ENCODE data around the gene LAMA4. TPM values are rescaled to one million over a fixed set of nuclear protein-coding genes. Genes with fewer than 3 reads are reported as not detected.

The LAMA4 gene
- total RNA-seq, 1 donor from 2014 or later, result 0.22 TPM

DNA sequence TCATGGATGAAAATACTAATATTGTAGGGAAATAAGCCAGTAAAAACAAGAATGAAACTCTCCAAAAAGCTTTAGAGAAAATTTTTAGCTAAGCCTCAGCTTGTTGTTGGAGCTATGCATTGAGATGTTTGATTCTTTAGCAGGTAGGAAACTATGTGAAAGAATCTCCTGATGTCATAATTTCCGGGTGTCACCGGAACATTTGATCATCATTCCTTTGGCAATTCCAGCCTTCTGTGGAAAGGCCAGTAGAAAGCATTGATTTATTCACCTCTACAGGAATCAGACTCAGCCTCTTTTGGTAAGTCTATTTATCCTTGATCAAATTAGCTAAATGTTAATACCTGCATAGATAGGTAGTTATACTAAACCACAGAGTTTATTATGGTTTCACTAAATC lies 157.5 kb downstream of the LAMA4 start:
- H3K27ac Mint-ChIP-seq (ENCODE audit: unreplicated experiment), result no peak overlapping the region
- H3K9me3 Mint-ChIP-seq (ENCODE audit: unreplicated experiment), result no peaks in the 10 kb centered on the region
- no peak for TF ChIP-seq CTCF (IDR thresholded peaks at IDR 0.05; ENCODE audit: partially characterized antibody, unreplicated experiment)
- no peak for DNase-seq
- H3K36me3 Mint-ChIP-seq (ENCODE audit: unreplicated experiment), result peaks cover 4% of the 10 kb centered on the region
- no peaks in the 10 kb centered on the region for H3K27me3 Mint-ChIP-seq (ENCODE audit: unreplicated experiment)
- H3K4me1 Mint-ChIP-seq (ENCODE audit: low read depth, unreplicated experiment), result no peaks in the 10 kb centered on the region
- no peak overlapping the region for H3K4me3 Mint-ChIP-seq (ENCODE audit: unreplicated experiment)

GRCh38 chr6:112087916-112088315 lies 166.5 kb downstream of the LAMA4 start:
- Mint-ChIP-seq H3K9me3 (ENCODE audit: unreplicated experiment) (peaks cover 2% of the 10 kb centered on the region), H3K36me3 (ENCODE audit: unreplicated experiment) (no peaks in the 10 kb centered on the region), H3K27me3 (ENCODE audit: unreplicated experiment) (no peaks in the 10 kb centered on the region), H3K4me1 (ENCODE audit: low read depth, unreplicated experiment) (no peaks in the 10 kb centered on the region), H3K4me3 (ENCODE audit: unreplicated experiment) (no peak overlapping the region), H3K27ac (ENCODE audit: unreplicated experiment) (no peak overlapping the region)
- DNase-seq, result no peak
- TF ChIP-seq CTCF (IDR thresholded peaks at IDR 0.05; ENCODE audit: partially characterized antibody, unreplicated experiment), result no peak

- H3K4me1 Mint-ChIP-seq (ENCODE audit: low read depth, unreplicated experiment), result no peaks in the 10 kb centered on the region
- H3K27ac Mint-ChIP-seq (ENCODE audit: unreplicated experiment), result no peak within 1 kb of the TSS
- no peaks in the 10 kb centered on the region for H3K36me3 Mint-ChIP-seq (ENCODE audit: unreplicated experiment)
Measured at GRCh38 chr6:112087136-112087911, 167.0 kb downstream of the LAMA4 start, which contains the start of the genes FAM229B and TUBE1. TSS of gene FAM229B (plus strand) at chr6:112087591. CDS start at chr6:112099284, 11,693 bp downstream. TSS of gene TUBE1 (minus strand) at chr6:112087482. CDS start at chr6:112087434, 48 bp downstream.

DNA sequence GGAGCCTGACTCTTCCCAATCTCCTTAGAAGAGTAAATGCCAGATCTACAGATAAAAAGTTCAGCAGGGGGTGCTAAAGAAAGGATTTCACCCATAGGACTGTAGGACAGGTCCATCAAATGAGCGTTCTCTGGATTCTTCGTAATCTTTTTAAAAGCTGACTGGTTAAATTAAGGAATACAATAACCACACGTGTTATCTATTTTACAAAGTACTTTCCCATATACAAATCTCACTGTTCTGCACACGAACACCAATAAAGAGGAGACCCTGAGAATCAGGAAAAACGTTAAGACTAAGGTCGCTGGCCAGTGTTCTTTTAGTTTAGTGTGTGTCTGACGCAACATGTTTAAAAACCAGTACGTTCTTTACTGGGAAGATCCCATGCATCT lies 167.6 kb downstream of the LAMA4 start:
- H3K36me3 Mint-ChIP-seq (ENCODE audit: unreplicated experiment), result no peaks in the 10 kb centered on the region
- TF ChIP-seq CTCF (IDR thresholded peaks at IDR 0.05; ENCODE audit: partially characterized antibody, unreplicated experiment), result no peak
- DNase-seq, result no peak
- H3K4me1 Mint-ChIP-seq (ENCODE audit: low read depth, unreplicated experiment), result no peaks in the 10 kb centered on the region
- H3K4me3 Mint-ChIP-seq (ENCODE audit: unreplicated experiment), result no peak overlapping the region
- no peaks in the 10 kb centered on the region for H3K27me3 Mint-ChIP-seq (ENCODE audit: unreplicated experiment)
- H3K9me3 Mint-ChIP-seq (ENCODE audit: unreplicated experiment), result peaks cover 2% of the 10 kb centered on the region
- no peak overlapping the region for H3K27ac Mint-ChIP-seq (ENCODE audit: unreplicated experiment)

More at GRCh38 chr6:112087136-112087911, 167.0 kb downstream of the LAMA4 start, which contains the start of the genes FAM229B and TUBE1:
- no peaks in the 10 kb centered on the region for H3K27me3 Mint-ChIP-seq (ENCODE audit: unreplicated experiment)
- peak; percentile 92 for DNase-seq
- H3K4me3 Mint-ChIP-seq (ENCODE audit: unreplicated experiment), result no peak within 1 kb of the TSS
- TF ChIP-seq CTCF (IDR thresholded peaks at IDR 0.05; ENCODE audit: partially characterized antibody, unreplicated experiment), result no peak
- peaks cover 2% of the 10 kb centered on the region for H3K9me3 Mint-ChIP-seq (ENCODE audit: unreplicated experiment)
